HCT116 (cell line): ENCODE measurements around the gene KCND2. TPM values are rescaled to one million over a fixed set of nuclear protein-coding genes. Genes with fewer than 3 reads are reported as not detected.

Experiments used
- ATAC-seq: fragments of 200-7000 bp; cut with Tn5 transposase; 2 replicates; pipeline ENCODE4 v1.9.1; 2020; ENCODE audit warnings: mild to moderate bottlenecking, moderate library complexity
- BruUV-seq: library from RNA; stranded (reverse); fragments of 400-500 nt; replicated peaks from 2 replicates; lab custom pipeline; 2021; lab: Mats Ljungman, UMichigan
- CTCF ChIA-PET: fragments of 300-600 bp; sonication (Branson Sonifier 250); formaldehyde crosslinking; loops from one replicate; lab custom pipeline; 2021; ENCODE audit warnings: antibody characterized with exemption; lab: Charles Lee
- POLR2A ChIA-PET: fragments of 300-600, 350-600 bp; sonication (Branson Sonifier 250); formaldehyde crosslinking; loops from one replicate; lab custom pipeline; 2021; ENCODE audit warnings: antibody characterized with exemption; lab: Charles Lee
- RAD21 ChIA-PET, 2 experiments: fragments of 300-600 bp; sonication (Branson Sonifier 250); formaldehyde crosslinking; loops; one replicate each; lab custom pipeline; 2023; ENCODE audit warnings: low total read pairs in 2 of 2; ENCODE audit not compliant: uncharacterized antibody in 2 of 2, unreplicated experiment in 2 of 2, low non-redundant PET in 1 of 2; lab: Charles Lee
- DNase-seq: peaks from one replicate; pipeline ENCODE4 v3.0.0-alpha.2; 2010; ENCODE audit warnings: low read depth, low spot score
- H2AFZ ChIP-seq: fragments of 200-600 bp; shearing (Covaris generic), sonication (generic); 2 replicates; pipeline ENCODE4 v1.6.1; 2017; ENCODE audit warnings: low read depth, mixed run types, mixed read lengths, antibody characterized with exemption, low read length; ENCODE audit not compliant: poor library complexity, severe bottlenecking
- H3K27ac ChIP-seq: 2 replicates; pipeline ENCODE4 v1.5.1; 2012; ENCODE audit warnings: low read depth, low read length
- H3K27me3 ChIP-seq: fragments of 200-600 bp; sonication (generic); 2 replicates; pipeline ENCODE4 v1.6.1; 2016; ENCODE audit warnings: mixed run types, low read length, mixed read lengths; ENCODE audit not compliant: insufficient read depth
- H3K36me3 ChIP-seq, 2 experiments: fragments of 200-500 bp in 1 of 2; fragments of 200-600 bp in 1 of 2; sonication (Bioruptor generic) in 1 of 2; sonication (generic) in 1 of 2; 2 replicates each; pipeline versions ENCODE4 v1.5.1 to v1.6.1; 2014 to 2016; ENCODE audit warnings: low read length in 2 of 2, inconsistent platforms in 1 of 2, mixed read lengths in 1 of 2, mixed run types in 1 of 2; ENCODE audit not compliant: insufficient read depth in 2 of 2, control insufficient read depth in 1 of 2
- H3K4me1 ChIP-seq, 2 experiments: fragments of 200-600 bp in 1 of 2; sonication (generic) in 1 of 2; 2 replicates each; pipeline versions ENCODE4 v1.5.1 to v1.6.1; 2012 to 2017; ENCODE audit warnings: low read length in 2 of 2, inconsistent platforms in 1 of 2, mild to moderate bottlenecking in 1 of 2, mixed read lengths in 1 of 2, mixed run types in 1 of 2, moderate library complexity in 1 of 2; ENCODE audit not compliant: insufficient read depth in 2 of 2, control insufficient read depth in 1 of 2
- H3K4me2 ChIP-seq: fragments of 200-600 bp; sonication (generic); 2 replicates; pipeline ENCODE4 v1.6.1; 2017; ENCODE audit warnings: mixed run types, low read length, mixed read lengths
- H3K4me3 ChIP-seq, 2 experiments: fragments of 200-600 bp in 1 of 2; sonication (generic) in 1 of 2; replicated peaks in 1 of 2; 2 replicates each; pipeline ENCODE4 v1.5.1; 2011 to 2016; ENCODE audit warnings: low read length in 2 of 2, control low read depth in 1 of 2, low read depth in 1 of 2, mild to moderate bottlenecking in 1 of 2, mixed read lengths in 1 of 2, mixed run types in 1 of 2
- H3K79me2 ChIP-seq: fragments of 200-600 bp; sonication (generic); 2 replicates; pipeline ENCODE4 v1.6.1; 2017; ENCODE audit warnings: mild to moderate bottlenecking, mixed run types, low read length, moderate library complexity, mixed read lengths; ENCODE audit not compliant: insufficient read depth
- H3K9ac ChIP-seq: fragments of 200-600 bp; sonication (generic); 2 replicates; pipeline ENCODE4 v1.6.1; 2016; ENCODE audit warnings: low read length, mixed read lengths
- H3K9me2 ChIP-seq: fragments of 200-600 bp; sonication (generic), shearing (Covaris generic); 2 replicates; pipeline ENCODE4 v1.6.1; 2017; ENCODE audit warnings: mixed run types, mild to moderate bottlenecking, moderate library complexity; ENCODE audit not compliant: insufficient read depth
- H3K9me3 ChIP-seq, 2 experiments: fragments of 200-500 bp in 1 of 2; fragments of 200-600 bp in 1 of 2; sonication (Bioruptor generic) in 1 of 2; sonication (generic) in 1 of 2; 2 replicates each; pipeline ENCODE4 v1.6.1; 2014 to 2017; ENCODE audit warnings: low read length in 2 of 2, mixed read lengths in 2 of 2, inconsistent platforms in 1 of 2, low read depth in 1 of 2, mild to moderate bottlenecking in 1 of 2, mixed run types in 1 of 2, moderate library complexity in 1 of 2; ENCODE audit not compliant: control insufficient read depth in 1 of 2, insufficient read depth in 1 of 2
- H4K20me1 ChIP-seq: fragments of 200-600 bp; sonication (generic), shearing (Covaris generic); 2 replicates; pipeline ENCODE4 v1.6.1; 2017; ENCODE audit warnings: mixed run types, mild to moderate bottlenecking, moderate library complexity; ENCODE audit not compliant: insufficient read depth
- ATF3 ChIP-seq: IDR thresholded peaks from 2 replicates; pipeline ENCODE4 v1.6.1; 2012
- CBX3 ChIP-seq: IDR thresholded peaks from 2 replicates; pipeline ENCODE4 v1.6.1; 2012; ENCODE audit warnings: low read depth
- CEBPB ChIP-seq: IDR thresholded peaks from 2 replicates; pipeline ENCODE4 v1.6.1; 2012; ENCODE audit warnings: low read depth
- CTCF ChIP-seq, 3 experiments: fragments of 200-600 bp in 1 of 3; sonication (generic) in 1 of 3; IDR thresholded peaks in 2 of 3; conservative IDR thresholded peaks in 1 of 3; 2 replicates each; pipeline ENCODE4 v1.5.1; 2012 to 2017; ENCODE audit warnings: low read depth in 2 of 3, low read length in 2 of 3, antibody characterized with exemption in 1 of 3, borderline replicate concordance in 1 of 3, control low read depth in 1 of 3, mild to moderate bottlenecking in 1 of 3, mixed read lengths in 1 of 3, mixed run types in 1 of 3, moderate library complexity in 1 of 3; ENCODE audit not compliant: insufficient read depth in 1 of 3
- EGR1 ChIP-seq: IDR thresholded peaks from 2 replicates; pipeline ENCODE4 v1.6.1; 2012; ENCODE audit warnings: low read depth
- EZH2 ChIP-seq: fragments of 200-600 bp; sonication (generic); IDR thresholded peaks from 2 replicates; pipeline ENCODE4 v1.6.1; 2017; ENCODE audit warnings: antibody characterized with exemption, mixed run types
- JUND ChIP-seq: IDR thresholded peaks from 2 replicates; pipeline ENCODE4 v1.6.1; 2012
- POLR2A ChIP-seq: IDR thresholded peaks from 2 replicates; pipeline ENCODE4 v1.7.0; 2011; ENCODE audit warnings: borderline replicate concordance; ENCODE audit not compliant: insufficient read depth, insufficient read length; ENCODE audit errors: extremely low read depth
- POLR2AphosphoS5 ChIP-seq: IDR thresholded peaks from 2 replicates; pipeline ENCODE4 v1.6.1; 2011; ENCODE audit warnings: mild to moderate bottlenecking, low read depth, low read length, moderate library complexity
- RAD21 ChIP-seq: IDR thresholded peaks from 2 replicates; pipeline ENCODE4 v1.6.1; 2012; ENCODE audit warnings: low read depth, mild to moderate bottlenecking
- REST ChIP-seq: IDR thresholded peaks from 2 replicates; pipeline ENCODE4 v1.6.1; 2012; ENCODE audit warnings: low read depth
- SP1 ChIP-seq: IDR thresholded peaks from 2 replicates; pipeline ENCODE4 v1.6.1; 2012; ENCODE audit warnings: low read depth
- TCF7L2 ChIP-seq: IDR thresholded peaks from 2 replicates; pipeline ENCODE4 v1.7.0; 2011; ENCODE audit warnings: borderline replicate concordance, inconsistent platforms; ENCODE audit not compliant: insufficient read depth, insufficient read length; ENCODE audit errors: extremely low read depth
- YY1 ChIP-seq: IDR thresholded peaks from 2 replicates; pipeline ENCODE4 v1.6.1; 2011; ENCODE audit warnings: low read length, low read depth, moderate library complexity, mild to moderate bottlenecking; ENCODE audit not compliant: insufficient replicate concordance; ENCODE audit errors: extremely low read depth
- ZFX ChIP-seq: fragments of 450-650 bp; IDR thresholded peaks from 2 replicates; pipeline ENCODE4 v1.6.1; 2017
- ZNF274 ChIP-seq: fragments of 200-500 bp; sonication (Bioruptor generic); IDR thresholded peaks from 2 replicates; pipeline ENCODE4 v1.6.1; 2014; ENCODE audit warnings: mild to moderate bottlenecking, low read depth, low read length, inconsistent platforms
- intact Hi-C: fragments of 100-400 bp; cut with micrococcal nuclease; formaldehyde crosslinking; loops from 2 replicates; pipeline ENCODE4 v1.10.0; 2022
- total RNA-seq: library from RNA; stranded (reverse); gene quantifications from one replicate; pipeline ENCODE4 v1.2.1, GENCODE V29; 2021; ENCODE audit not compliant: unreplicated experiment

KCND2 gene
- total RNA-seq, 1 experiment from 2014 or later, result 0.05 TPM

- no peak overlapping the region for H3K4me3 ChIP-seq
- H3K36me3 ChIP-seq, result no peaks in the 10 kb centered on the region
- no peaks in the 10 kb centered on the region for H3K9me2 ChIP-seq
- ChIA-PET POLR2A (no interaction called here), CTCF (no interaction called here), RAD21 (no interaction called here)
- DNase-seq (no peak), ATAC-seq (no peak)
- H3K27me3 ChIP-seq, result no peaks in the 10 kb centered on the region
- no peaks in the 10 kb centered on the region for H3K79me2 ChIP-seq
- H3K4me2 ChIP-seq, result no peak overlapping the region
- no peak overlapping the region for H2AFZ ChIP-seq
- no peak overlapping the region for H3K9ac ChIP-seq
- TF ChIP-seq CEBPB (no peak), REST (no peak), POLR2A (no peak), ATF3 (no peak), TCF7L2 (no peak), ZNF274 (no peak), CBX3 (no peak), SP1 (no peak), ZFX (no peak), JUND (no peak), YY1 (no peak), EGR1 (no peak), EZH2 (no peak), RAD21 (no peak), CTCF (IDR thresholded peaks at IDR 0.05 in 2 of 3, conservative IDR thresholded peaks at IDR 0.05 in 1 of 3; ENCODE audit: borderline replicate concordance in 1 of 3, insufficient read depth in 1 of 3, low read depth in 2 of 3, low read length in 2 of 3) (no peak), POLR2AphosphoS5 (no peak)
- H3K27ac ChIP-seq, result no peak overlapping the region
- no TSS peak for BruUV-seq
- intact Hi-C loops, result no loop called here
- H3K9me3 ChIP-seq, result peaks cover 0 to 2% of the 10 kb centered on the region in 2 experiments; a peak in 1 of 4 replicates
- H3K4me1 ChIP-seq, result no peaks in the 10 kb centered on the region
- H4K20me1 ChIP-seq, result no peaks in the 10 kb centered on the region
These were observed 179.7 kb downstream of the KCND2 start for GRCh38 chr7:120452665-120453064.
